RWPE2 (cell line): ENCODE data around the gene FUZ.
A peak's percentile ranks its signal among the peaks of the same experiment; 100 is the strongest.

Experiments
- ATAC-seq: fragments of 200-7000 bp; cut with Tn5 transposase; 3 replicates; pipeline ENCODE4 v1.9.1; 2021; ENCODE audit warnings: low read depth
- DNase-seq: peaks from one replicate; pipeline ENCODE4 v3.0.0-alpha.2; 2020; ENCODE audit warnings: low spot score
- H3K27ac ChIP-seq: fragments of 450-650 bp; 2 replicates; pipeline ENCODE4 v1.5.1; 2017; ENCODE audit warnings: mild to moderate bottlenecking; ENCODE audit not compliant: poor library complexity, severe bottlenecking
- H3K27me3 ChIP-seq: fragments of 250-450 bp; sonication (Bioruptor Pico); 2 replicates; pipeline ENCODE4 v1.5.1; 2021; ENCODE audit warnings: mild to moderate bottlenecking, moderate library complexity; ENCODE audit not compliant: insufficient read depth, poor library complexity, severe bottlenecking
- H3K36me3 ChIP-seq: fragments of 250-450 bp; sonication (Bioruptor Pico); 2 replicates; pipeline ENCODE4 v1.5.1; 2020; ENCODE audit warnings: low read depth, mild to moderate bottlenecking, moderate library complexity
- H3K4me1 ChIP-seq: fragments of 250-450 bp; sonication (Bioruptor Pico); 2 replicates; pipeline ENCODE4 v1.5.1; 2021; ENCODE audit warnings: mild to moderate bottlenecking, moderate library complexity; ENCODE audit not compliant: insufficient read depth, poor library complexity, severe bottlenecking
- H3K4me3 ChIP-seq: fragments of 250-450 bp; sonication (Bioruptor Pico); 2 replicates; pipeline ENCODE4 v1.5.1; 2021; ENCODE audit warnings: mild to moderate bottlenecking, moderate library complexity; ENCODE audit not compliant: severe bottlenecking
- H3K9me3 ChIP-seq: fragments of 250-450 bp; sonication (Bioruptor Pico); 2 replicates; pipeline ENCODE4 v1.5.1; 2021; ENCODE audit warnings: mild to moderate bottlenecking, moderate library complexity; ENCODE audit not compliant: severe bottlenecking
- TF ChIP-seq, protein P1 (sequence below): fragments of 450-650 bp; IDR thresholded peaks from one replicate; pipeline ENCODE4 v1.5.1; 2017; ENCODE audit warnings: mild to moderate bottlenecking, moderate library complexity; ENCODE audit not compliant: poor library complexity, severe bottlenecking

The FUZ gene

DNA sequence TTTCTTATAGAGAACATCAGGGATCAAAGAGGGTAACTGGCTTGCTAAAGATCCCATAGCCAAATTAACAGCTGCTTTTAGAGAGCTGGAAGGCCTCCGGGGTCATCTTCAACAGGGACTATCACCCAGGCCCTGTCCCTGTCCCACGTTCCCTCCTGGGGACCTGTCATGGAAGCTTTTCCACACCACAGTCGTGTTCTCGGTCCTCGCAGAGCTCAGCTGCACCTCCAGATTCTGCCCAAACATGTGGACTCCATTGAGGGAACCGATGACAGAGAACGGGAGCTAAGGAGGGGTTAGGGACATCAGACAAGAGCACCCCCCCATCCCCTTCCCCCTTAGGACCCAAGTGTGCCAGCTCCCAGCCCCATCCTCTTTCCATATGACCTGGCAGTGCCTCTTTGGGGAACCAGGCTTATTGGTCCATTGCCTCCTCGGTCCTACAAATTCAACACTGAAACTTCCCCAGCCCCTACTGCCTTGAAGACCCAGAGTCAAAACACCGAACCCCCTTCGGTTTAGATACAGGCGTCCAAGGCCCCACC, 568 bp downstream of the FUZ start:
- DNase-seq (no peak), ATAC-seq (no peak)
- H3K4me3 ChIP-seq, result peak overlapping the region; percentile 58
- TF ChIP-seq, protein P1, sequence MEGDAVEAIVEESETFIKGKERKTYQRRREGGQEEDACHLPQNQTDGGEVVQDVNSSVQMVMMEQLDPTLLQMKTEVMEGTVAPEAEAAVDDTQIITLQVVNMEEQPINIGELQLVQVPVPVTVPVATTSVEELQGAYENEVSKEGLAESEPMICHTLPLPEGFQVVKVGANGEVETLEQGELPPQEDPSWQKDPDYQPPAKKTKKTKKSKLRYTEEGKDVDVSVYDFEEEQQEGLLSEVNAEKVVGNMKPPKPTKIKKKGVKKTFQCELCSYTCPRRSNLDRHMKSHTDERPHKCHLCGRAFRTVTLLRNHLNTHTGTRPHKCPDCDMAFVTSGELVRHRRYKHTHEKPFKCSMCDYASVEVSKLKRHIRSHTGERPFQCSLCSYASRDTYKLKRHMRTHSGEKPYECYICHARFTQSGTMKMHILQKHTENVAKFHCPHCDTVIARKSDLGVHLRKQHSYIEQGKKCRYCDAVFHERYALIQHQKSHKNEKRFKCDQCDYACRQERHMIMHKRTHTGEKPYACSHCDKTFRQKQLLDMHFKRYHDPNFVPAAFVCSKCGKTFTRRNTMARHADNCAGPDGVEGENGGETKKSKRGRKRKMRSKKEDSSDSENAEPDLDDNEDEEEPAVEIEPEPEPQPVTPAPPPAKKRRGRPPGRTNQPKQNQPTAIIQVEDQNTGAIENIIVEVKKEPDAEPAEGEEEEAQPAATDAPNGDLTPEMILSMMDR, result no peak
- H3K27ac ChIP-seq, result peak overlapping the region; percentile 30
- no peaks in the 10 kb centered on the region for H3K27me3 ChIP-seq
- H3K36me3 ChIP-seq, result no peaks in the 10 kb centered on the region; the same call in 1 of the 2 replicates
- peaks cover 4% of the 10 kb centered on the region for H3K4me1 ChIP-seq
- H3K9me3 ChIP-seq, result no peaks in the 10 kb centered on the region

DNA sequence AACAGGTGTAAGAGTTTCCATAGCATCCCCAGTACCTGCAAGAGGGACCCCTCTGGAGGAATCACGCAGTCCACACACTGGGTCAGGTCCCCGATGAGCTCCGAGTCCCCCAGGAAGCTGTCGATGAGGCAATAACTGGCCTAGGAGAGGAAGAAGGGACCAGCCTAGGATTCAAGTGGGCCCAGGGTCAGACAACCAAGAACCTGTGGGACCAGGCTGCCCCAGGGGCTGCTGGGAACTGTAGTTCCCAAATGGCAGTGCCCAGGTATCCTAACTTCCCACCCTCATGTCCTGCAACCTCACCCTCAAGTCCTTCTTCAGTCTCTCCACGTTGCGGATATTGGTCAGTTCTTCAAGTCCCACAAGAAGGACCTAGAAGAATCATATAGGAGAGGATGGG, 1.8 kb downstream of the FUZ start:
- Histone ChIP-seq H3K27ac (no peak overlapping the region), H3K36me3 (no peaks in the 10 kb centered on the region; the same call in 1 of the 2 replicates), H3K4me3 (no peak overlapping the region), H3K9me3 (no peaks in the 10 kb centered on the region), H3K27me3 (no peaks in the 10 kb centered on the region), H3K4me1 (peaks cover 4% of the 10 kb centered on the region)
- DNase-seq (no peak), ATAC-seq (no peak)
- TF ChIP-seq, protein P1, result no peak

DNA sequence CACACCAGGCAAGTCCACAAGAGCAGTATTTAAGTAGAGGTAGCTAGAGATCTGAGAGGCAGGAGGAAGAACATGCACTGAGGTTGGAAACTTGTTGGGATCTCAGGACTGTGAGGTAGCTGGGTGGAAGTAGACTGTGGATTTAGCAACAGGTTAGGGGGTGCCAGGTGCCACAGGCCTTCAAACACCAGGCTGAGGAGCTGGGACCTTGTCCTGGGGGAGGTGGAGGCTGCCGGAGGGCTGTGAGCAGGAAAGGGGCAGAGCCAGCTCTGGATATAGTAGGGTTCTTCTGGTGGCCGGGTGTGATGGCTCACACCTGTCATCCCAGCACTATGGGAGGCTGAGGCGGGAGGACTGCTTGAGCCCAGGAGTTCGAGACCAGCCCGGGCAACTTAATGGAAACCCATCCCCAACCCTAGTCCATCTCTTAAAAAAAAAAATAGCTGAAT, 3.1 kb downstream of the FUZ start:
- no peaks in the 10 kb centered on the region for H3K27me3 ChIP-seq
- no peak for DNase-seq
- no peak for ATAC-seq
- H3K27ac ChIP-seq, result peak overlapping the region; percentile 5
- no peaks in the 10 kb centered on the region for H3K9me3 ChIP-seq
- peaks cover 10% of the 10 kb centered on the region for H3K36me3 ChIP-seq
- H3K4me3 ChIP-seq, result no peak overlapping the region
- TF ChIP-seq, protein P1, result no peak
- peaks cover 4% of the 10 kb centered on the region for H3K4me1 ChIP-seq

DNA sequence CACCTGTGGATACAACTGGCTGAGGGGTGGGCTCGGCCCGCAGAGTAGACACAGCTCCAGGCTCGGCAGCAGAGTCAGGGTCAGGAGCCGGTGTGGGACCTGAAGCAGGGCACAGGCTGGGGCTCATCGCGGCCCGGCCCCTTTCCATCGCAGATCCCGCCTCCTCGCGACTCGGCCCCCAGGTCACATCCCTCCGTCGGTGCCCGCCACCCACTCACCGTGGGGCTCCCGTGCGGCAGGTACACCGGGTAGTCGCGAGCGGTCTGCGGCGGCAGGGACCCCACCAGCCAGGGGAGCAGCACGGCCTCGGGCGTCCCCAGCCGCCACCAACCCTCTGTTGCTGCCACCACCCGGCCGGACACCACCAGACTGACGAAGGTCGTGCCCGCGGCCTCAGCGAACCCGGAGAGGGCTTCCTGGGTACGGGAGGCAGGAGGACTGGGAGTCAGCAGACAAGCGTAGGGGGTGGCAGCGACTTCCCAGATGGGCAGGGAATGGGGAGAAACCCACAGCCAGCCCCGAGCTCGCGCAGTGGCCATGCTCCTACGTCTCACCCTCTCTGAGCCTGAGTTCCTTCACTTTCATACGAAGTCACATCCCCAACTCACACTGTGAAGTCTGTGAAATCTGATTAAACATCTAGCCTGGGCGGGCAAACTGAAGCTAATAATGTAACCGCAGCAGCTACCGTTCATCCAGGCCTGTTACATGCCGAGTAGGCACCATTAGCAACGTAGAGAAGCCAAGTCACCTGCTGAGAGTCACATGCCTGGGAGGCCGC, 3.7 kb downstream of the FUZ start:
- Histone ChIP-seq H3K27ac (peak overlapping the region; percentile 5), H3K27me3 (no peaks in the 10 kb centered on the region), H3K36me3 (peaks cover 16% of the 10 kb centered on the region), H3K4me3 (peak overlapping the region; percentile 39), H3K9me3 (no peaks in the 10 kb centered on the region), H3K4me1 (peaks cover 4% of the 10 kb centered on the region)
- ATAC-seq (peak; percentile 41), DNase-seq (no peak)
- TF ChIP-seq, protein P1, result peak; percentile 26
